Keratinocyte (primary cell): Measurements from ENCODE around the gene PUM1. TPM values are rescaled to one million over a fixed set of nuclear protein-coding genes. Genes with fewer than 3 reads are reported as not detected.

Experiments used
- DNase-seq: peaks from one replicate; pipeline ENCODE4 v3.0.0-alpha.2; 2011; ENCODE audit warnings: low read depth, missing footprints, low spot score
- FAIRE-seq: peaks from 2 replicates; lab custom pipeline; 2011; peaks lifted over from hg19 to GRCh38; lab: Jason Lieb, UNC
- H2AFZ ChIP-seq: 2 replicates; pipeline ENCODE4 v1.6.0; 2012; ENCODE audit warnings: low read length, control low read depth, inconsistent platforms; ENCODE audit not compliant: control insufficient read depth
- H3K27ac ChIP-seq: 2 replicates; pipeline ENCODE4 v1.5.1; 2011; ENCODE audit warnings: low read length; ENCODE audit not compliant: control insufficient read depth, insufficient read depth
- H3K27me3 ChIP-seq: 3 replicates; pipeline ENCODE4 v1.6.0; 2011; ENCODE audit warnings: low read length; ENCODE audit not compliant: control insufficient read depth, insufficient read depth; ENCODE audit errors: extremely low read depth
- H3K36me3 ChIP-seq, 2 experiments: 2 replicates in 1 of 2; 3 replicates in 1 of 2; pipeline ENCODE4 v1.5.1; 2011; ENCODE audit warnings: low read length in 2 of 2, mild to moderate bottlenecking in 1 of 2; ENCODE audit not compliant: control insufficient read depth in 2 of 2, insufficient read depth in 2 of 2; ENCODE audit errors: extremely low read depth in 1 of 2
- H3K4me1 ChIP-seq: 3 replicates; pipeline ENCODE4 v1.5.1; 2011; ENCODE audit warnings: low read length; ENCODE audit not compliant: control insufficient read depth, insufficient read depth; ENCODE audit errors: extremely low read depth
- H3K4me2 ChIP-seq: 3 replicates; pipeline ENCODE4 v1.6.0; 2011; ENCODE audit warnings: low read depth, low read length; ENCODE audit not compliant: control insufficient read depth, insufficient read depth; ENCODE audit errors: extremely low read depth
- H3K4me3 ChIP-seq, 3 experiments: fragments of 200-600 bp in 1 of 3; sonication (generic) in 1 of 3; 2 replicates in 2 of 3; 3 replicates in 1 of 3; pipeline ENCODE4 v1.5.1; 2011 to 2016; ENCODE audit warnings: low read length in 3 of 3, mild to moderate bottlenecking in 3 of 3, control low read depth in 2 of 3, inconsistent platforms in 1 of 3, low read depth in 1 of 3, mixed read lengths in 1 of 3, mixed run types in 1 of 3, moderate library complexity in 1 of 3; ENCODE audit not compliant: control insufficient read depth in 2 of 3, insufficient read depth in 2 of 3; ENCODE audit errors: extremely low read depth in 1 of 3
- H3K79me2 ChIP-seq: 2 replicates; pipeline ENCODE4 v1.6.0; 2012; ENCODE audit warnings: low read length; ENCODE audit not compliant: control insufficient read depth, insufficient read depth
- H3K9ac ChIP-seq: 3 replicates; pipeline ENCODE4 v1.6.0; 2011; ENCODE audit warnings: low read length; ENCODE audit not compliant: control insufficient read depth, insufficient read depth; ENCODE audit errors: extremely low read depth
- H3K9me1 ChIP-seq: 3 replicates; pipeline ENCODE4 v1.6.0; 2011; ENCODE audit warnings: low read length; ENCODE audit not compliant: control insufficient read depth, insufficient read depth; ENCODE audit errors: extremely low read depth
- H3K9me3 ChIP-seq: 2 replicates; pipeline ENCODE4 v1.5.1; 2012; ENCODE audit warnings: low read depth, low read length; ENCODE audit not compliant: control insufficient read depth
- H4K20me1 ChIP-seq: 3 replicates; pipeline ENCODE4 v1.6.0; 2011; ENCODE audit warnings: low read length; ENCODE audit not compliant: control insufficient read depth, insufficient read depth; ENCODE audit errors: extremely low read depth
- EZH2 ChIP-seq: IDR thresholded peaks from one replicate; pipeline ENCODE4 v1.6.1; 2012; ENCODE audit warnings: inconsistent platforms, mild to moderate bottlenecking, low read length, moderate library complexity
- dilution Hi-C: fragments of 300-500 bp; cut with MboI; formaldehyde crosslinking; loops from one replicate; pipeline ENCODE4 v1.7.0; 2020; ENCODE audit warnings: low sequenced_read_pairs; ENCODE audit not compliant: extremely low pct_ligation_motif_present
- polyA plus RNA-seq, 5 experiments: library from polyadenylated mRNA; depleted of rRNA in 3 of 5; stranded (reverse) in 3 of 5; stranded (forward) in 1 of 5; unstranded in 1 of 5; fragments of >200 nt; gene quantifications; 1 replicate in 1 of 5; 2 replicates in 3 of 5; 3 replicates in 1 of 5; pipeline versions ENCODE4 v1.2.1 to v1.2.3, GENCODE V29; 2011 to 2012; ENCODE audit warnings: missing spikeins in 2 of 5, low read depth in 1 of 5, low replicate concordance in 1 of 5
- TF ChIP-seq, protein P1 (sequence below), 3 experiments: IDR thresholded peaks in 1 of 3; conservative IDR thresholded peaks in 1 of 3; optimal IDR thresholded peaks in 1 of 3; 2 replicates in 2 of 3; 3 replicates in 1 of 3; pipeline versions ENCODE3 to v1.5.1; 2011; ENCODE audit warnings: low read length in 3 of 3, mild to moderate bottlenecking in 3 of 3, moderate library complexity in 2 of 3, control low read depth in 1 of 3, inconsistent platforms in 1 of 3; ENCODE audit not compliant: insufficient read depth in 2 of 3; ENCODE audit errors: extremely low read depth in 1 of 3

The PUM1 gene
- polyA plus RNA-seq, 1 donor (not counting 4 experiments of a cell fraction or from before 2014, with no cell fraction given) = 68.6 TPM

DNA sequence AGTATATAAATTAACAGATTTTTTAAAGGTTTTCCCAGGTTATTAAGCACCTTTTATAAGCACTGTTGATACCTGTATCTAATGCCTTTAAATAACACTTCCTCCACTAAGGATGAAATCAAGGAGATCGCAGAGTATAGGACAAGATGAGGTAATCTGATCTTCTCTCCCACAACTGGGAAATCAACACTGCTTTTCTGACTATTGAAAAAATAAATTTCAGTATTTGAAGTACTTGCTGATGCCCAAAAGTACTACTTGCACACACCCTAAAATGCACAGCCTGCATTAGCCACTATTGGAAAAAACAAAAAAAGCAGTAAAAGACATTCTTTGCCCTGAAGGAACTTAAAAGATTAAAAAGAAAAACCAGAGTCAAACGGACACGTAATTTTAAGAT, 48.6 kb downstream of the PUM1 start:
- no peak overlapping the region for H2AFZ ChIP-seq
- no peak for DNase-seq
- no peaks in the 10 kb centered on the region for H3K27me3 ChIP-seq
- peaks cover 100% of the 10 kb centered on the region for H3K79me2 ChIP-seq
- no peak overlapping the region for H3K4me2 ChIP-seq
- no peak overlapping the region for H3K9ac ChIP-seq
- no peak overlapping the region for H3K27ac ChIP-seq
- dilution Hi-C loops = no loop called here
- H3K9me3 ChIP-seq = no peaks in the 10 kb centered on the region
- peaks cover 0 to 3% of the 10 kb centered on the region in 2 experiments for H3K36me3 ChIP-seq
- TF ChIP-seq, protein P1, sequence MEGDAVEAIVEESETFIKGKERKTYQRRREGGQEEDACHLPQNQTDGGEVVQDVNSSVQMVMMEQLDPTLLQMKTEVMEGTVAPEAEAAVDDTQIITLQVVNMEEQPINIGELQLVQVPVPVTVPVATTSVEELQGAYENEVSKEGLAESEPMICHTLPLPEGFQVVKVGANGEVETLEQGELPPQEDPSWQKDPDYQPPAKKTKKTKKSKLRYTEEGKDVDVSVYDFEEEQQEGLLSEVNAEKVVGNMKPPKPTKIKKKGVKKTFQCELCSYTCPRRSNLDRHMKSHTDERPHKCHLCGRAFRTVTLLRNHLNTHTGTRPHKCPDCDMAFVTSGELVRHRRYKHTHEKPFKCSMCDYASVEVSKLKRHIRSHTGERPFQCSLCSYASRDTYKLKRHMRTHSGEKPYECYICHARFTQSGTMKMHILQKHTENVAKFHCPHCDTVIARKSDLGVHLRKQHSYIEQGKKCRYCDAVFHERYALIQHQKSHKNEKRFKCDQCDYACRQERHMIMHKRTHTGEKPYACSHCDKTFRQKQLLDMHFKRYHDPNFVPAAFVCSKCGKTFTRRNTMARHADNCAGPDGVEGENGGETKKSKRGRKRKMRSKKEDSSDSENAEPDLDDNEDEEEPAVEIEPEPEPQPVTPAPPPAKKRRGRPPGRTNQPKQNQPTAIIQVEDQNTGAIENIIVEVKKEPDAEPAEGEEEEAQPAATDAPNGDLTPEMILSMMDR (optimal IDR thresholded peaks at IDR 0.05 in 1 of 3, IDR thresholded peaks at IDR 0.05 in 1 of 3, conservative IDR thresholded peaks at IDR 0.05 in 1 of 3; ENCODE audit: extremely low read depth in 1 of 3, insufficient read depth in 2 of 3, low read length in 3 of 3) = no peak
- FAIRE-seq = no peak
- H3K4me3 ChIP-seq = no peak overlapping the region
- H3K4me1 ChIP-seq = peaks cover 33% of the 10 kb centered on the region
- H3K9me1 ChIP-seq = peaks cover 9% of the 10 kb centered on the region
- H4K20me1 ChIP-seq = peaks cover 36% of the 10 kb centered on the region

DNA sequence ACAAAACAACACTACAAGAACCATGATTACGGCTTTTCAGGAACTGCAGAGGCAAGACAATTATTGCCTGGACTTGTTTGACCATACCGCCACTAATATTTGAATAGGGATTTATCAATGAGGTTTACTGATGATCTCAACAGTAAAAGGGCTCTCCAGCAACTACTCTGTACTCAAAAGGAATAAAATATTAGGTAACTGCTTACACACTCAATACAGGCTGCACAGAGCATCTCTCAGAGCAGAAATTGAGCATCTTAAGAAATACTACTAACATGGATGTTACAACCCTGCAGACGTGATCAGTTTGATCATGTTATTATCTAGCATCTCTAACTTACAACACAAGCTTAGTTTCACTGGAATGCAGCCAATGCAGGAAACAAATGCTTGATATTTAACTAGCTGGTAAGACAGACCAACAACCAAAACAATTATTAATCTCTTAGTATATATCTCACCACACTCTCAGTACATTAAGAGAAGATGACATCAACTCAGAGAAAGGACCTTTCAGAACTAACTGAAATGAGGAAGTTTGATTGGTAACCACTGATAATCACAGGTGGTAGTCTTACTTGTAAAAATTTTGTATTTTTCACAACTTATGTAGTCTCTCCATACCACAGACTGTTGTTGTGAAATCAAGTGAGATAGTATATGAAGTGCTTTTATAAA, 52.2 kb downstream of the PUM1 start:
- no peak for TF ChIP-seq EZH2
- TF ChIP-seq, protein P1 (optimal IDR thresholded peaks at IDR 0.05 in 1 of 3, IDR thresholded peaks at IDR 0.05 in 1 of 3, conservative IDR thresholded peaks at IDR 0.05 in 1 of 3; ENCODE audit: extremely low read depth in 1 of 3, insufficient read depth in 2 of 3, low read length in 3 of 3) = no peak
- Histone ChIP-seq H3K27me3 (no peaks in the 10 kb centered on the region), H3K9me3 (no peaks in the 10 kb centered on the region), H3K9me1 (peaks cover 12% of the 10 kb centered on the region), H3K9ac (no peak overlapping the region), H3K4me1 (peaks cover 50% of the 10 kb centered on the region), H2AFZ (no peak overlapping the region), H3K27ac (peak overlapping the region; percentile 9), H3K79me2 (peaks cover 100% of the 10 kb centered on the region), H3K4me3 (no peak overlapping the region), H3K36me3 (peaks cover 0 to 2% of the 10 kb centered on the region in 2 experiments), H3K4me2 (peak overlapping the region; percentile 40), H4K20me1 (peaks cover 52% of the 10 kb centered on the region)
- FAIRE-seq = peak; percentile 81
- no peak for DNase-seq
- dilution Hi-C loops = no loop called here
